ENCODE measurements around the gene BARHL2.

- TF ChIP-seq ZNF138 (tag by site-specific recombination; IDR thresholded peaks at IDR 0.05; ENCODE audit: borderline replicate concordance): no peak
- TF ChIP-seq ZNF362 (tag by site-specific recombination; IDR thresholded peaks at IDR 0.05): no peak
- TF ChIP-seq SP2 (tag by site-specific recombination; IDR thresholded peaks at IDR 0.05): no peak
Observed at GRCh38 chr1:90729504-90730242, 12.6 kb upstream of the BARHL2 start.

Data from HEK293 (cell line).